Stromal cell of bone marrow (primary cell): ENCODE results near the gene FAM227A.
"Not testable (repeated sequence)": the region's sequence is repeated elsewhere in the genome, so short reads cannot be mapped to it uniquely, and the experiment has no call there.

ENCODE experiments used
- DNase-seq: peaks from one replicate; pipeline ENCODE4 v3.0.0-alpha.2; 2012; ENCODE audit warnings: low read depth

Gene FAM227A

GRCh38 chr22:38611559-38611958 lies 44.6 kb downstream of the FAM227A start:
- DNase-seq = no peak

GRCh38 chr22:38610234-38610633 lies 46.0 kb downstream of the FAM227A start:
- no peak for DNase-seq

GRCh38 chr22:38608992-38609750 lies 47.0 kb downstream of the FAM227A start:
- DNase-seq = no peak

GRCh38 chr22:38607680-38608079 lies 48.5 kb downstream of the FAM227A start:
- DNase-seq = no peak

GRCh38 chr22:38602166-38602565 lies 54.0 kb downstream of the FAM227A start:
- DNase-seq = no peak

- DNase-seq = no peak
These were observed 54.9 kb downstream of the FAM227A start for GRCh38 chr22:38601221-38601764.

GRCh38 chr22:38599466-38599865 lies 56.7 kb downstream of the FAM227A start:
- no peak for DNase-seq

- not testable (repeated sequence) for DNase-seq
These were observed 73.3 kb downstream of the FAM227A start for GRCh38 chr22:38582923-38583322.

GRCh38 chr22:38578505-38578904 lies 77.7 kb downstream of the FAM227A start:
- DNase-seq = no peak

GRCh38 chr22:38572065-38572464 lies 84.1 kb downstream of the FAM227A start:
- DNase-seq = peak; percentile 41

GRCh38 chr22:38570779-38571364 lies 85.3 kb downstream of the FAM227A start:
- DNase-seq = peak; percentile 17

- DNase-seq = peak; percentile 61
These were observed 86.0 kb downstream of the FAM227A start, which contains the start of gene DMC1 for GRCh38 chr22:38569972-38570778. Gene DMC1, minus strand, starts transcription at chr22:38570183. Its CDS starts 1,927 bp downstream, at chr22:38568256.

- DNase-seq = no peak
These were observed 86.8 kb downstream of the FAM227A start for GRCh38 chr22:38569181-38569971.

- no peak for DNase-seq
These were observed 88.5 kb downstream of the FAM227A start for GRCh38 chr22:38567531-38568285.

GRCh38 chr22:38566726-38567504 lies 89.3 kb downstream of the FAM227A start:
- DNase-seq = no peak

- no peak for DNase-seq
These were observed 90.8 kb downstream of the FAM227A start for GRCh38 chr22:38565441-38565840.

GRCh38 chr22:38564669-38565068 lies 91.5 kb downstream of the FAM227A start:
- DNase-seq = peak; percentile 42

- peak; percentile 68 for DNase-seq
These were observed 101.9 kb downstream of the FAM227A start for GRCh38 chr22:38554281-38554680.

GRCh38 chr22:38549101-38549894 lies 106.9 kb downstream of the FAM227A start:
- no peak for DNase-seq
